ENCODE results near the gene TRIM33. TPM values are rescaled to one million over a fixed set of nuclear protein-coding genes. Genes with fewer than 3 reads are reported as not detected.
"Not testable (repeated sequence)": the region's sequence is repeated elsewhere in the genome, so short reads cannot be mapped to it uniquely, and the experiment has no call there.

TRIM33 gene
- total RNA-seq, 6 donors from 2014 or later: 27.9 to 92.2 (median 40.6) TPM

DNA sequence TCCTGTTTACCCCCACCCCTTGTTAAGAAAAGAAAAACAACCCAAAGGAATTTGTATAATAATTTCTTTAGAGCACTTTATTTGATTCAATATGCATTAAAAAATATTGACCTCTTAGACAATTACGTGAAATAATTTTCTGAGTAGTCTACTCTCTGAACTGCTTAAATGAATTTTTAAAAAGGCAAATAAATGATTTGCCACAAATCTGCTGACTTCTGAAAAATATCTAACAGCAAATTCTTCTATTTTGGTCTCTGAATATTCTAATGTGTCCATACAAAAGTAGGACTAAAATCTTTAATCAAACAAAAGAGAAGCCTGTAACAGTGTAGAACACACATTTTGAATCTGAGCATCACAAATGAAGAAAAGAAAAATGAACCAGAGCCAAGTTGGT, 115.1 kb downstream of the TRIM33 start:
- no peak for ATAC-seq (ENCODE audit: low FRiP score in 2 of 2)
- Histone ChIP-seq H3K27me3 (no peaks in the 10 kb centered on the region), H3K9me3 (no peaks in the 10 kb centered on the region), H3K4me3 (no peak overlapping the region), H3K27ac (no peak overlapping the region), H3K4me1 (no peaks in the 10 kb centered on the region), H3K36me3 (peaks cover 2 to 69% (median 11%) of the 10 kb centered on the region in 4 donors)
- DNase-seq: no peak
- TF ChIP-seq EP300 (IDR thresholded peaks at IDR 0.05) (no peak), POLR2A (IDR thresholded peaks at IDR 0.05) (no peak), POLR2AphosphoS5 (IDR thresholded peaks at IDR 0.05) (no peak), CTCF (IDR thresholded peaks at IDR 0.05) (no peak)
- WGBS, 2 donors: 96 to 97% methylated on average over 1 of the region's 1 CpG

DNA sequence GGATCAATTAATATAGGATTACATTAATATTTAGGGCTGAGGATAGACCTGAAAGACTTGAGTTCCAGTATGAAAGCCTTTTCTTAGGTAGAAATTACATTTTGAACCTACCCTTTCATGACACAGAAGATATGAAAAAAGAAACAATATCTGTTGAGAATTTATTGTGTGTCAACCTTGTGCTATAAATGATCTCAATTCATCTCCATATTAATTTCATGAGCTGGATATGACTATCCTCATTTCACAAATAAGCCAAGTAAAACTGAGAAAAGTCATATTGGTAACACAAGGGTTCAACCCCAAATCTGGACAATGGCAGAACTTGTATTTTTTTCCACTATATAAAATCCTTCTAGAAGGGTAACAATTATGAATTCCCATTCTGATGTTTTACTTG, 120.0 kb downstream of the TRIM33 start:
- Histone ChIP-seq H3K4me3 (no peak overlapping the region), H3K36me3 (peaks cover 0 to 26% (median 1%) of the 10 kb centered on the region in 4 donors), H3K27ac (no peak overlapping the region), H3K27me3 (no peaks in the 10 kb centered on the region), H3K4me1 (no peaks in the 10 kb centered on the region), H3K9me3 (peaks cover 0 to 5% (median under 1%) of the 10 kb centered on the region in 4 donors)
- TF ChIP-seq CTCF (IDR thresholded peaks at IDR 0.05): no peak
- no peak for TF ChIP-seq POLR2A (IDR thresholded peaks at IDR 0.05)
- TF ChIP-seq EP300 (IDR thresholded peaks at IDR 0.05): no peak
- TF ChIP-seq POLR2AphosphoS5 (IDR thresholded peaks at IDR 0.05): no peak
- no peak for ATAC-seq (ENCODE audit: low FRiP score in 2 of 2)
- no peak for DNase-seq

- no peak overlapping the region for H3K27ac ChIP-seq
- 92% methylated on average over 4 of the region's 4 CpGs for WGBS, 2 donors
- no peaks in the 10 kb centered on the region for H3K4me1 ChIP-seq
- H3K27me3 ChIP-seq: no peaks in the 10 kb centered on the region
- peaks cover 0 to 8% (median 3%) of the 10 kb centered on the region in 4 donors for H3K9me3 ChIP-seq
- peaks cover 0 to 20% (median 1%) of the 10 kb centered on the region in 4 donors for H3K36me3 ChIP-seq
- ATAC-seq (ENCODE audit: low FRiP score in 2 of 2) (no peak), DNase-seq (no peak)
- H3K4me3 ChIP-seq: no peak overlapping the region
- TF ChIP-seq EP300 (IDR thresholded peaks at IDR 0.05) (no peak), POLR2AphosphoS5 (IDR thresholded peaks at IDR 0.05) (no peak), POLR2A (IDR thresholded peaks at IDR 0.05) (no peak), CTCF (IDR thresholded peaks at IDR 0.05) (no peak)
These were observed 120.6 kb downstream of the TRIM33 start for GRCh38 chr1:114390361-114390760.

- Histone ChIP-seq H3K27me3 (no peaks in the 10 kb centered on the region), H3K4me3 (no peak overlapping the region), H3K9me3 (peaks cover 7 to 18% (median 16%) of the 10 kb centered on the region in 4 donors), H3K36me3 (peaks cover 0 to 9% (median 0%) of the 10 kb centered on the region in 4 donors), H3K4me1 (no peaks in the 10 kb centered on the region), H3K27ac (no peak overlapping the region)
- ATAC-seq (ENCODE audit: low FRiP score in 2 of 2) (no peak), DNase-seq (no peak)
- no peak for TF ChIP-seq POLR2A (IDR thresholded peaks at IDR 0.05)
- TF ChIP-seq EP300 (IDR thresholded peaks at IDR 0.05): no peak
- no peak for TF ChIP-seq POLR2AphosphoS5 (IDR thresholded peaks at IDR 0.05)
- TF ChIP-seq CTCF (IDR thresholded peaks at IDR 0.05): no peak
- 65 to 68% methylated on average over 1 of the region's 1 CpG for WGBS, 2 donors
These were observed 122.5 kb downstream of the TRIM33 start for GRCh38 chr1:114388432-114389003.

GRCh38 chr1:114387585-114387984, 123.4 kb downstream of the TRIM33 start:
- 95 to 96% methylated on average over 6 of the region's 6 CpGs for whole genome bisulfite sequencing, 2 donors
- H3K36me3 ChIP-seq; DNase-seq; H3K27ac ChIP-seq; ATAC-seq (ENCODE audit: low FRiP score in 2 of 2); H3K27me3 ChIP-seq; H3K4me3 ChIP-seq; H3K4me1 ChIP-seq: not testable (repeated sequence)
- H3K9me3 ChIP-seq: peaks cover 7 to 22% (median 16%) of the 10 kb centered on the region in 4 donors
